ENCODE results near the gene GUCY2C.
"Not testable (repeated sequence)": the region's sequence is repeated elsewhere in the genome, so short reads cannot be mapped to it uniquely, and the experiment has no call there.

Gene GUCY2C

GRCh38 chr12:14696265-14696741 is at the start of gene GUCY2C:
Gene GUCY2C, minus strand, starts transcription at chr12:14696599. Its CDS starts 151 bp downstream, at chr12:14696448.
- Histone ChIP-seq H3K27ac (no peak within 1 kb of the TSS), H3K9me3 (ENCODE audit: severe bottlenecking) (no peaks in the 10 kb centered on the region), H3K36me3 (no peaks in the 10 kb centered on the region), H3K27me3 (ENCODE audit: insufficient read depth, low read depth, severe bottlenecking) (no peaks in the 10 kb centered on the region), H3K4me3 (ENCODE audit: low read depth, low read length) (no peak within 1 kb of the TSS)
- no peak for DNase-seq
- no peak for TF ChIP-seq CTCF (IDR thresholded peaks at IDR 0.05; ENCODE audit: low read depth, low read length)

DNA sequence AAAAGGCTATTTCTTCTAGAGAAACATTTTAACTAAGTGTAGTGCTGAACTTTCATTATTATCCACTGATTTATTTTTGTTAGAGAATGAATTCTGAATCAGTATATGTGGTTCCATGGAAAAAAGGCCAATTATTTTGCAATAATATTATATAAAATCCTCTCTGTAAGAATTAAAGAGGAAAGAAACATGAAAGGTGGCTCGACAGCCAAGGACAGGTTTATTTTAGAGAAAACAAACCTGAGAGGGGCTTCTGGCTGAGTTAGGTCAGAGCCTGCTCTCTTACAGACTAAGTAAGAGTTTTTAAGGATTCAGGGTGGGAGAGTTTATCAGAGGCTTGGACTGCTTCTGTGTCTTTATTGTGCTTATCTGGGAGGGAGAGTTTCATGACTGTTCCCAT is 46.7 kb upstream of the GUCY2C start:
- no peak for DNase-seq
- Histone ChIP-seq H3K27ac (no peak overlapping the region), H3K27me3 (ENCODE audit: insufficient read depth, low read depth, severe bottlenecking) (no peaks in the 10 kb centered on the region), H3K4me3 (ENCODE audit: low read depth, low read length) (no peak overlapping the region), H3K36me3 (no peaks in the 10 kb centered on the region), H3K9me3 (ENCODE audit: severe bottlenecking) (peaks cover 11% of the 10 kb centered on the region)
- TF ChIP-seq CTCF (IDR thresholded peaks at IDR 0.05; ENCODE audit: low read depth, low read length), result no peak

GRCh38 chr12:14741942-14742341 is 45.5 kb upstream of the GUCY2C start:
- Histone ChIP-seq H3K27ac (no peak overlapping the region), H3K9me3 (ENCODE audit: severe bottlenecking) (peaks cover 11% of the 10 kb centered on the region), H3K36me3 (no peaks in the 10 kb centered on the region), H3K27me3 (ENCODE audit: insufficient read depth, low read depth, severe bottlenecking) (no peaks in the 10 kb centered on the region), H3K4me3 (ENCODE audit: low read depth, low read length) (no peak overlapping the region)
- DNase-seq, result no peak
- no peak for TF ChIP-seq CTCF (IDR thresholded peaks at IDR 0.05; ENCODE audit: low read depth, low read length)

GRCh38 chr12:14741153-14741552 is 44.8 kb upstream of the GUCY2C start:
- H3K27ac ChIP-seq, result no peak overlapping the region
- H3K9me3 ChIP-seq (ENCODE audit: severe bottlenecking), result peaks cover 10% of the 10 kb centered on the region
- H3K27me3 ChIP-seq (ENCODE audit: insufficient read depth, low read depth, severe bottlenecking), result no peaks in the 10 kb centered on the region
- H3K4me3 ChIP-seq (ENCODE audit: low read depth, low read length), result no peak overlapping the region
- H3K36me3 ChIP-seq, result no peaks in the 10 kb centered on the region
- no peak for DNase-seq
- no peak for TF ChIP-seq CTCF (IDR thresholded peaks at IDR 0.05; ENCODE audit: low read depth, low read length)

- H3K36me3 ChIP-seq; H3K9me3 ChIP-seq (ENCODE audit: severe bottlenecking); DNase-seq; H3K4me3 ChIP-seq (ENCODE audit: low read depth, low read length); H3K27ac ChIP-seq; H3K27me3 ChIP-seq (ENCODE audit: insufficient read depth, low read depth, severe bottlenecking): not testable (repeated sequence)
Measured at GRCh38 chr12:14736441-14736840, 40.0 kb upstream of the GUCY2C start.

- Histone ChIP-seq H3K36me3 (no peaks in the 10 kb centered on the region), H3K27ac (no peak overlapping the region), H3K4me3 (ENCODE audit: low read depth, low read length) (no peak overlapping the region), H3K27me3 (ENCODE audit: insufficient read depth, low read depth, severe bottlenecking) (no peaks in the 10 kb centered on the region), H3K9me3 (ENCODE audit: severe bottlenecking) (no peaks in the 10 kb centered on the region)
- no peak for DNase-seq
- TF ChIP-seq CTCF (IDR thresholded peaks at IDR 0.05; ENCODE audit: low read depth, low read length), result no peak
Measured at GRCh38 chr12:14731821-14732220, 35.4 kb upstream of the GUCY2C start.
